SHP77 (cell line): ENCODE data around the gene EHHADH.
"Not testable (repeated sequence)": the region's sequence is repeated elsewhere in the genome, so short reads cannot be mapped to it uniquely, and the experiment has no call there.

ENCODE experiments used
- DNase-seq, 2 experiments: peaks; one replicate each; lab custom pipeline; 2025; lab: John Stamatoyannopoulos, UW

The EHHADH gene

DNA sequence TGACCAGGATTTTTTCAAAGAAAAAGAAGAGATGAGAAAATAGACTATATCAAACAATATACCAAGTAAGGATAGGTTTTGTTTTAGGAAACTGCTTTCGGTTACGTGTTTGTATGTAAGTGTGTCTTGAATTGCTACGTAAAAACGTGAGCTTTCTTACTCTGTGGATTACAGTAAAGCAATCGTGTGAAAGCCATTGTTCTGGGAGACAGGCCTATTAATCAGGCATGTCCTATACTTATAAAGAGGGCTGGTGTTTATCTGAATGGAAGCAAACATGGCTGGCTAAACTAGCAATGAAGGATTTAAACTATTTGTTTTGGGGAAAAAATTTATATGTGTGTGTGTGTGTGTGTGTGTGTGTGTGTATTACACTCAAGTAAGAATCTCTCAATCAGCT, 2.6 kb downstream of the EHHADH start:
- no peak for DNase-seq

DNA sequence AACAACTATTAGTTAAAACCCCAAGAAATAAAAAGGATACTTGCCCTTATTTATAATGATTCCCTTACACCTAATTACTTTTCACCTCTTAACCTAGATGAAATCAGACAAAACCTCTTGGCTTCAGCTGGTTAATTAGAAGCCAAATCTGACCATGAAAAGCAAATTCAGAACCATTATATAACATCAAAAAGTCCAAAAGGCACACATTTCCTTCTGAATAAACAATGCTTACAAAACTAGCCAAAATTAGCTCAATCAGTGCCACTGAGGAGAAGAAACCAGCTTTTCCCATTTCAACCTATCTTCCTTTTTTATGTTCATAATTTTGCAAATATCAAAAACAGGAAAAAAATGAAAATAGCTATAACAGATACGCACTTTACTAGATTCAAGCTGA, 3.2 kb downstream of the EHHADH start:
- no peak for DNase-seq

DNA sequence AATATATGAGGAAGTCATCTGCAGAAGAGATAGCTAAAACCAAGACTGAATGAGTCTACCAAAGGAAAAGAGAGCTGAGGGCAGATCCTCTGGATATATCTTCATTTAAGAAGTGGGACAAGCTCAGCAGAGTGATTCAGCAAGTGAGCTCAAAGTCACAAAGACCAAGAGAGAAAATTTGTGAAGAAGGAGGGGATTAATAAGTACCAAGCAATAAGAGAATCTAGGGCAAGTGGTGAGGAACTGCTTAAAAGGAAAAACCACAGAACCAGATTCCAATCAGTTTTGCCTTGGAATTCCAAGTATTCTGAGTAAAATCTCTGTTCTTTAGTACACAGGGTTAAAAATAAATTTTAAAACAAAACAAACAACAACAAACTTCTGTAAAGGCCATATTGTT, 3.6 kb downstream of the EHHADH start:
- no peak for DNase-seq

DNA sequence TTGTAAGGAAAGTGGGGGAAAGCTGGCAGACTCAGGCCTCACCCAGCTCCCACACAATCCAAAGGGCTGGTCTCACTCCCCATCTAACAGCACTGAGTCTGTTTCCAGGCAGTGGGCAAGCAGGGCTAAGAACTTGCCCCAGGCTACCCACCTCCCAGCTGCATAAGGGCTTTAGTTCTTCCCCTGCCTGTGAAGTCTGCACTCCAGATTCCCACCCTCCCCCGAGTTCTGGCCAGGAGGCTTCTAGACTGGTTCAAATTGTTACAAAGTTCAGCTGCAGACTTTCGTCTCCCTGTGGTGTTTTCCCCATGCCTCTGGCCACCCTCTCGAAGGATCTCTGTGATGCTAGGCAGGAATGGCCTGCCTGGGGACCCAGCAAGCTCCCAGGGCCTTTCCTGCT, 11.2 kb downstream of the EHHADH start:
- no peak for DNase-seq

DNA sequence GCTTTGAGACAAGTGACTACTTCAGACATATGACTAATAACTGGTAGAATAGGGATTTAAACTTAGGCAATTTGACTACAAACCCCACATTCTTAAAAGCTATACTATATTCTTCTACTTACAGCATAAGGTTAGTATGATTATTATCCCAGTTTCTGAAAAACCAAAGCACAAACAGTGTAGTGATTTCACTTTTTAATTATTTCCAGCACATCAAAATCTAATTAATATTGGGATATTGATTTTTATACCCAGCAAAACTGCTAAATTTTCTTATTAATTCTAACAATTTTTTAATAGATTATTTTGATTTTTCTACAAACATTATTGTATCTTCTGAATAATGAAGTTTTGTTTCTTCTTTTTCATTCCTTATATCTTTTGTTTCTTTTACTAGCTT, 16.9 kb downstream of the EHHADH start:
- no peak for DNase-seq

DNA sequence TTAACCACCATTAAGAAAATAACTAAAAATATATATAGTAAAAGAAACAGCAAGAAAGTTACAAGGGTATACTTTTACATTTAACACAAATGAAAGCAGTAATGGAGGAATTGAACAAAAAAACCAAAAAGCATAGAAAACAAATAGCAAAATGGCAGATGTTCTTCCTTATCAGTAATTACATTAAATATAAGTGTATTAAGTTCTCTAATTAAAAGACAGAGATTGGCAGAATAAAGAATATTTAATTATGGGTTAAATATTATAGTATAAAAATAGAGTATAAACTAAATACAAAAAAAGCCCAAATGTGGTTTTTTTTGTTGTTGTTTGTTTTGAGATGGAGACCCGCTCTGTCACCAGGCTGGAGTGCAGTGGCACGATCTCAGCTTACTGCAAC, 20.5 kb downstream of the EHHADH start:
- DNase-seq, result no peak

DNA sequence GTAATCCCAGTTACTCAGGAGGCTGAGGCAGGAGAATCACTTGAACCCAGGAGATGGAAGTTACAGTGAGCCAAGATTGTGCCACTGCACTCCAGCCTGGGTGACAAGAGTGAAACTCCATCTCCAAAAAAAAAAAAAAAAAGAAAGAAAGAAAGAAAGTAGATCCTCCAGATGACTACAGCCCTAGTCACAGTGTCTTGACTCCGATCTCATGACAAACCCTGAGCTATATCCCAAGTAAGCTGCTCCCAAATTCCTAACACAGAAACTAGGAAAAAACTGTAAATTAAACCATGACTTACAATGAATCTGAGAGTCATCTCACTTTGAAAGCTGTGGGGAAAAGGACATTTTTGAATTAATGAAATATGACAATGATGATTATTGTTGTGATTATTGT, 27.3 kb downstream of the EHHADH start:
- DNase-seq, result not testable (repeated sequence)

DNA sequence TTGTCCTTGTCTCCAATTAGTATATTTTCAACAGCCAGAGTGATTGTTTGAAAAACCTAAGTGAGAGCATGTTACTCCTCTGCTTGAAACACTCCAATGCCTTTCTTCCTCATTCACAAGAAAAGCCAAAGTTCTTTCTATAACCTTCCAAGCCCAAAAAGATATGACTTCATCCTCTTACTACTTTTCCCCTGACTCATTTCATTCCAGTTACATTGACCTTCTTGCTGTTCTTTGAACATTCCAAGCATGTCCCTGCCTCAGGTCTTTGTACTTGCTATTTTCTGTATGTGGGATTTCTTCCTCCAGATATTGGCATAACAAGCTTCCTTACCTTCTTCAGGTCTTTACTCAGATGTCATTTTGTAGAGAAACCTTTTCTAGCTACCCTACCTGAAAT, 28.3 kb downstream of the EHHADH start:
- DNase-seq, result no peak

DNA sequence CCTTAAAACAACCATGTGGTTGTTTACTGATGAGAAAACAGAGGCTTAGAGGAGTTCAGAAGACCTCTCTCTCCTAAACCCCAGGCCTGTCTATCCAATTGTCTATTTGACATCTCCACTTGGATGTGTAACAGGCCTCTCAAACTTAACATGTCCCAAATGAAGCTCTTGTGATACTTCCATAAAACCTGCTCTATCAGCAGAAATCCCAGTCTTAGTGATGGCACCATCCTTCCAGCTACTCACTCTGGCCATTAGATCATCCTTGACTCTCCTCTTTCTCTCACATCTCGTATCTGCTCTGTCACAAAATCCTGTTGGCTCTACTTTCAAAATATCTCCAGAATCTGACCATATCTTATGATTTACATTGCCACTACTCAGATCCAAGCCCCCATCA, 28.8 kb downstream of the EHHADH start:
- no peak for DNase-seq

DNA sequence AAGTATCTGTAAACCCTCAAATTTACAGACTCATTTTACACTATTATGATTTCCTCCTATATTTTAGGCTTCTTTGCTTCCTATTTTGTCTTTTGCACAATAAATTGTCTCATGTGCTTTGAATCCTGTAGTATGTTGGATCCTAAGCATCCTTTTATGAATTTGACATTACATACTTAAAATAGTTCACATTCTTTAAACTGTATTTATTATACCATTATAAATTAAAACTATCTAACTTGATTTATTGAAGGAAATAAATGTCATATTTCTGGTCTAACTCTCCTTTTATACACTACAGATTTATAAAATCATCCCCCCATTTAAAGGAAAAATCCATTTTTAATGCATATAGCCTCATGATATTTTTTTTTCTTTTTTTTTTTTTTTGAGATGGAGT, 32.6 kb downstream of the EHHADH start:
- DNase-seq, result no peak

DNA sequence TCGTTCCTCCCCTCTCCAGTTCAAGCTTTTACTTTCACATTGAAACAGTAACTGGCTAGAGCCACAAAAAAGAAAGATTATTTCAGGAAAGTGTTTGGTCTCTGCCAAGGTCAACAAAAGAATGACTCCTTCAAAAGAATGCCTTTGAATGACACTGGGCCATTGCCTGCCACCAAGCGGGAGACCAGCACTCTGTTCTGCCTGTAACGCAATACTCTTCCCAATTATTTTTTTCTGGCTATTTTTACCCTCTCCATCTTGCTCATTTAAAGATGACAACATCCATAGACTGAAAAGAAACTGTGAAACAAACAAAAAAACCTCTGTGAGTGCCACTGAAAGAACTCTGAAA, 37.3 kb downstream of the EHHADH start:
- no peak for DNase-seq

DNA sequence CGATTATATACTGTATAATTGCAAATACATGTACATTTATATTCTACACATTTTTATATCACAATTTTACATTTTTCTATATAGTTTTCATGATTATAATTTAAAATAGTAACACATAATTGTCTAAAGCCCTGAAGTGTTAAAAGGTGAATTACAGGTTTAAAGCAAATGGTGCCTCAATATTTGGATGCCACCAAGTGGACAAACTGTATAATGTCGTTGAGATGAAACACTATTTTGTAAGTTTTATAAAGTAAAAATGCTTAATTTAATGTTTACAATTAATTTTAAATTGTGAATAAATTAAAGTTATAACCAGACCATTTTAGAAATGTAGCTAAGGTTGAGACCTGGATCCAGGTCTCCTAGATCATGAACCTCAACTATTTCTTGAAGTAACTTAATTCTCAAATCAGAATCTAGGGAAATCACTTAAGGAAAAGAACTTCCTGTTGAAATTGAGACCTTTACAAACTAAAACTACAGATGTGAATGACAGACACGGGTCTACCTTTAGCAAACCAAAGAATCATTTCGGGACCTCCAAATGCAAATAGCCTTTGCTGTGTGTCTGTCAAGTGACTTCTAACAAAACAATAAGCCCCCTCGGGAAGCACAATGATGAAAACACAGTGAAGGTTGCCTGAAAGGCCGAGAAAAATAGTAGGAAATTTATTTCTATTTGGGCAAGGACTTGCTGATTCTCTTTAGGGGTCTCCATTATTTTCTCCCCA, 37.8 kb downstream of the EHHADH start:
- DNase-seq, result peak in 1 of 2 experiments; percentile 7

DNA sequence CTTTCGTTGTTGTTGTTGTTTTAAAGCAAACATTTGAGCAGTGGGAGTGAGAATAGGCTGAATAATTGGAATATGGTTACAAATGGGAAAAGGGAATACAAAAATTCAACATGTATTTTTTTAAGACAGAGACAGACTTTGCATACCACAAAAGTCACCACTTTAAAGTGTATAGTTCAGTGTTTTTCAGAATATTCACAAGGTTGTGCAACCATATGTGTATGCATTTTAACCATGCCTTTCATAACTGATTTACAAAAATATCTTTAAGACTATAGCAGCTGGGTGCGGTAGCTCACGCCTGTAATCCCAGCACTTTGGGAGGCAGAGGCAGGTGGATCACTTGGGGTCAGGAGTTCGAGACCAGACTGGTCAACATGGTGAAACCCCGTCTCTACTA, 41.3 kb downstream of the EHHADH start:
- DNase-seq, result no peak

DNA sequence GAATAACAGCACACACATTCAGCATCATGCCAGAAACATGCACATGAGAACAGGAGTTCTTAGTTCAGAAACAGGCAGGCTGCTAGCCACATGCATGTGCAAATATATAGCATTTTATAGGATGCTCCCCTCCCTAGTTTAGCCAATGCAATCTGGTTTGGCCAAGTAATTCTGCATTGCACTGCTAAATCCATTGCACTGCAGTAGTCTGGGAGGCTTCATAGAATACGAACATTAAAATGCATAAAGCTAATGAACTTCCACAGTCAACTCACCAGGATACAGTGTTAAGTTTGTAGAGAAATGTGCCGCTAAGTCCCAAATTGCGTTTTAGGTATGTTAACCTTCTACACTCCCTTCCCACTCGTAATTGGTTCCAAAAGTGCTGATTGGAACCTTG, 41.8 kb downstream of the EHHADH start:
- DNase-seq, result no peak

DNA sequence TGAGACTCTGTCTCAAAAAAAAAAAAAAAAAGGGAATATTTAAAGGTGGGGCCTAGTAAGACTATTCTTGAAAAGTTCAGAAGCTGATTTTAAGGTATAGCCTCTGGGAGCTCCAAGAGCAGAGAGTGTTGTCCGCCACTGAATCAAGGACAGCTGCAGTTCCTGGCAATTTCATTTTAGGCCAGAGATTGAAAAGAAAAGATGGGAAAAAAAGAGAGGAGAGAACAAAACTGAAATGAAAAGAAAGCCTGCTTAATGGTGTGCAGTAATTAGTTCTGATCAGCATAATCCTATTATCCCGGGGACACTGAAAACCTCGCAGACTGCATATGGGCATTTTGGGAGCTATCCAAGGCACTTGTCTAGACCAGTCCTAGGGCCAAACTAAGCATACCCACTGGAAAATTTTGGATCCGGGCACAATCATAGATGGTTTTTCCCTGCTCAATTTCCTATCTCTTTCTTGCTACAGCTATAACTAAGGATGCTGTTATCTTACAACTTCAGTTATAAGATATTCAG, 43.2 kb downstream of the EHHADH start:
- no peak for DNase-seq

DNA sequence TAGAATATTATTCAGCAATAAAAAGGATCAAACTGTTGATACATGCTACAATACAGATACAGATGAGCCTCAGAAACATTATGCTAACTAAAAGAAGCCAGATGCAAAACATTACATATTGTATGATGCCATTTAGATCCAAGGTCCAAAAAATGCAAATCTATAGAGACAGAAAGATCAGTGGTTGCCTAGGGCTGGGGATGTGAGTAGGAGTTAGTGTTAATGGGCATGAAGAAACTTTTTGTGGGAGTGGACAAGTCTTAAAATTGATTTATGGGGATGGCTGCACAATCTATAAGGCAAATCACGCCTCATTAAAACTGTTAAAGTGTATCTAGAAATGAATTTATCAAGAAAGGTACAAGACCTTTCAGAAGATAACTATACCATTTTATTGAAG, 45.0 kb downstream of the EHHADH start:
- no peak for DNase-seq

DNA sequence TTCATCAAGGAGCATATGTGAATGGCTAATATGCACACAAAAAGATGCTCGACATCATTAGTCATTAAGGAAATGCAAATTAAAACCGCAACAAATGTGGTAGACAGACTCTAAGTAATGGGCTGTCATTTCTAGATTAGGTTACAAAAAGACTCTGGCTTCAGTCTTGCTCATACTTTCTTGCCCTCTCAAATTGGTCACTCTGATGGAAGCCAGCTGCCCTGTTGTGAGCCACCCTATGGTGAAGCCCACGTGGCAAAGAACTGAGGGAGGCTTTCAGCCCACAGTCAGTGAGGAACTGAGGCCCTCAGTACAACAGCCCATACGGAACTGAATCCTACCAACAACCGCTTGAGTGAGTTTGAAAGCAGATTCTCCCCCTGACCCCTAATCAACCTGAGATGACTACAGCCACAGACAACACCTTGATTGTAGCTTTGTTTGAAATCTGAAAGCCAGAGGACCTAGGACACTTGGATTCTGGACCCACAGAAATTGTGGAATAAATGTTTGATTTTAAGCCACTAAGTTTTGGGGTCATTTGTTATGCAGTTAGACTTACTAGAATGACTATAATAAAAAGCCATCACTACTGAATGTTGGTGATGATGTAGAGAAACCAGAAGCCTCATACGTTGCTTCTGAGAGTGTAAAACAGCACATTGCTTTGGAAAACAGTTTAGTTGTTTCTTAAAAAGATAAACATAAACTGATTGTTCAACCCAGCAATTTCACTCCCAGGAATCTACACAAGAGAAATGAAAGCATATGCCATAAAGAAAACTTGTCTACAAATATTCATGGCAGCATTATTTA, 45.7 kb downstream of the EHHADH start:
- DNase-seq, result no peak

DNA sequence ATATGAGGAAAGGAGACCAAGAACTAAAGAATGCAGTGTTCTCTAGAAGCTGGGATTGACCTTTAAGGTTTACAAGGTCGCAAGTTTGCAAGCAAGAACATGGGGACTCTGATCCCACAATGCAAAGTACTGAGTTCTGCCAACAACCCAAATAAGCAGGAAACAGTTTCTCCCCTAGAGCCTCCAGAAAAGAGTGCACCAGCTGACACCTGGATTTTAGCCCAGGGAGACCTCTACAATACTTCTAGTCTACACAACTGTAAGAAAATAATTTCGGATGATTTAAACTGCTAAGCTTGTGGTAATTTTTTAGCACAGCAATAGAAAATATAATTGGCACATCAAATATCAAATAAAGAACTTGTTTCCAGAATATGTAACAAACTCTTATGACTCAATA, 46.4 kb downstream of the EHHADH start:
- no peak for DNase-seq

DNA sequence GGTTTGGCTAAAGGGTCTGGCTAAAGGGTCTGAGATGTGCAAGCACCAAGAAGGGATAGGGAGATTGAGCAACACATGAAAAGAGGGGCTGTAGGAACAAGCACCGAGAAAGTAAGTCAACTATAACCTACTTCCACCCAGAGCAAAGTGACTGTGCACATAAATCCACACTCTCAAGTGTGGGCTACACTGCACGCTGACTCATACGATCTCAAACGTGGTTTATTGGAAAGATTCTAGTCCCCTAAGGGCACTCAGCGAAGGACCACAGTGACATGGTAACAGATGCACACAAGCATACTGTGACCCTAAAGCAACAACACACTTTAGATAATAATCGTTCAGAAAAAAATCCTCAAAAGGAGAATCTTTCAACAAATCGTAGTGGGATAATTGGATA, 48.0 kb downstream of the EHHADH start:
- no peak for DNase-seq

DNA sequence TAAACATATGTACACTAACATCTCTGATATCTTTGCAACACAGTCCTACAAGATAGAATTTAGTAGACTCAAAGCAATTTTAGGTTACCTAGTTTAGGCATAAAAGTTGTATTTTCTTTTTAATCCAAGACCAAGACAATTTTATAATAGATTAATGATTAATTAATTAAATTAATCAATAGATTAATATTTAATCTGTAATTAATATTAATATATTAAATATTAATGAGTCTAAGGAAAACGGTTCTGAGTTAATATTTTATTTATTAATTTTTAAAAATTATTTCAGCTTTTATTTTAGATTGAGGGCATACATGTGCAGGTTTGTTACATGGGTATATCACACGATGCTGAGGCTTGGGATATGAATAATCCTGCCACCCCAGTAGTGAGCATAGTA, 49.0 kb downstream of the EHHADH start:
- no peak for DNase-seq

DNA sequence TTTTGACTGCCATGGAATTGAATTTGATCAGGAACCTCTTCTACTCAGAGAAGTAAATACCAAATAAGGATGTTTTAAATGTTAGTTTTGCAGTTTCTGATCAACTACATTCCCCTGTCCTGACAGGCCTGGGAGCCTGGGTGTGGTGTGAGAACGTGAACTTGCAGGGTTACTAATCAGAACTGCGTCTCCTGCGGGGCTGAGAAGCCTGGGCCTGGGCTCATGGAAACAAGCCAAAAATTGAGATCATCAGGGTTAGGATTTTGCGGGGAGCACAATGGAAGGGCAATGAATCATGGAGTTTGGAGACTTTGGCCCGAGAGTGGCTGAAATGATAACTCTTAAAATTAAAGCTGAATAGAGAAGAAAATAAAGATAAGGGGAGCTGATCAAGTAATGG, 53.2 kb downstream of the EHHADH start:
- DNase-seq, result no peak

DNA sequence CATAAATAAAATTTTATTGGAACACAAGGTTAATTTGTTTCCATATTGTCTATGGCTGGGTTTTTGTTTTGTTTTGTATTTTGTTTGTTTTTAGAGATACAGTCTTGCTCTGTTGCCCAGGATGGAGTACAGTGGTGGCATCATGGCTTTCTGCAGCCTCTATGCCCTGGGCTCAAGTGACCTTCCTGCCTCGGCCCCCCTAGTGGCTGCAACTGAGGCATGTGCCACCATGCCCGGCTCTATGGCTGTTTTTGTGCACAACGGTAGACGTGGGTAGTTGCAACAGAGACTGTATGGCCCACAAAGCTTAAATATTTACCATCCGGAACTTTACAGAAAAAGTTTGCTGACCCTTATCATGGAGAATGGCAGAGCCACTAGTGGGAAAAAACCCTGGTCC, 54.2 kb downstream of the EHHADH start:
- DNase-seq, result no peak

DNA sequence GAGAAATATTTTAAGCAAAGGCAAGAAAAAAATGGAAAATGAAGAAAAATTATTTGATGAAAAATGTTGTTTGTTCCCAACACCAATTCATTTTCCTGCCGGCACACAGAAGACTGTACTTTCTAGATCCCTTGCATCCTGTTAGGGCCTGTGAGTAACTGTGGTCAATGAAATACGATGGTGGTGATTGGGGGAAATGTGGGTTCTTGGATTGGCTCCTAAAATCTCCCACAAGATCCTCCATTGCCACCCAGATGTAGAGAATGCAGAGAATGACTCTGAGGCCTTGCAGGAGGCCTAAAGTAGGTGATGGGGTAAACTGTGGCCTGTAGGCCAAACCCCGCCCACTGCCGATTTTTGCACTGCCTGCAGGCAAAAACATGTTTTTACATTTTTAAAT, 54.6 kb downstream of the EHHADH start:
- DNase-seq, result no peak

DNA sequence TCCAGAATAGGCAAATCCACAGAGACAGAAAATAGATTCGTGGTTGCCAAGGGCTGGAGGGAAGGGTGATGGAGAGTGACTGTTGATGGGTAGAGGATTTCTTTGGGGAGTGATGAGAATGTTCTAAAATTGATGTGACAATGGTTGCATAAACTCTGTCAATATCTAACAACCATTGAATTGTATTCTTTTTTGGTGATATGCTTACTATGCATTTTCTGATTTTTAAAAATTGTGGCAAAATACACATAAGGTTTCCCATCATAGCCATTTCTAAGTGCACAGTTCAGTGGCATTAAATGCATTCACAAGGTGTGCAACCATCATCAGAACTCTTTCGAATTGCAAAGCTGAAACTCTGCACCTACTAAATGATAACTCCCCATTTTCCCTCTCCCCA, 56.8 kb downstream of the EHHADH start:
- DNase-seq, result no peak
